ENCODE measurements around the gene RFPL2. TPM values are rescaled to one million over a fixed set of nuclear protein-coding genes. Genes with fewer than 3 reads are reported as not detected.

Gene RFPL2
- total and polyA plus RNA-seq, 12 donors: 0.24 TPM; not detected in 10

DNA sequence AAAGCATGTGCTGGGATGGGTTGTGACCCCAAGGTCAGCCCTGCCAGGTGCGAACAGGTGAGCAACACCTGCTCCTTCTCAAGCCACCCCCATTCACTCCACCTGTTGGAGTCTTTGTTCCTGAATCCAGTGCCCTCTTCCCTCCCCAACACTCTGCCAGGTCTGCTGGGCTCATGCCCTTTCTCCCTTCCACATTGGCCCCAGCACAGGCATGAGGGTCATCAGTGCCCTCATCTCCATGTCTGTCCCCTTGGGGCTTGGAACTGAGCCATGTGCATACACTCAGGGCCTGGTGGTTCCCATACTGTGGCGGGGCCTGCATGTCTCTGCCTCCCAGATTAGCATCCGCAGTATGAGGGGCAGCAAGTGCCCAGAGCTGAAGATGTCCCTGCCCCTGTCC lies 19.1 kb downstream of the RFPL2 start:
- H3K27ac ChIP-seq: no peak overlapping the region
- H3K4me3 ChIP-seq: no peak overlapping the region
- WGBS, 4 donors: 89 to 94% (median 91%) methylated on average over 3 of the region's 3 CpGs
- DNase-seq: no peak
- H3K27me3 ChIP-seq: no peaks in the 10 kb centered on the region
- H3K9me3 ChIP-seq (replicated peaks in 1 of 3): no peaks in the 10 kb centered on the region
- TF ChIP-seq POLR2A (IDR thresholded peaks at IDR 0.05): no peak
- TF ChIP-seq CTCF (IDR thresholded peaks at IDR 0.05): no peak
- H3K36me3 ChIP-seq (replicated peaks in 1 of 2): no peaks in the 10 kb centered on the region
- no peaks in the 10 kb centered on the region for H3K4me1 ChIP-seq (replicated peaks in 1 of 2)
- intact Hi-C loops (cut with DNase I): no loop called here

DNA sequence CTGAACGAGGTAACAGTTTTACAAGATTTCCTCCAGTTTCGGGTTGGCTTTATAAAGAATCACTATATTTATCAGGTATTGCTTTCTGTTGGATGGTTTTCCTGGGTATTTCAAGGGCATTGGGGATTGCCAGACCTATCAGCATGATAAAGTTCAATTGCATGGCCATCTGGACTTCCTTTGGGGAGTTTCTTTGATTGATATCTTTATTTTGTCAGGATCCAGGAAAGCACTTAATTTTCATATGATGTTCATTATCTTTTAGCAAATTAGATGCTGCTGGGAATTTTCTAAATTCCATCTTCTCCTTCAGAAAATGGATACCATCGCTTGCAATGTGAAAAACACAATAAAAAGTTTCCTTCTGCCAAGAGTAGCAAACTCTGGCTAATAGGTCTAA lies 21.2 kb downstream of the RFPL2 start:
- intact Hi-C loops (cut with DNase I): no loop called here
- no peak for DNase-seq
- Histone ChIP-seq H3K9me3 (replicated peaks in 1 of 3) (no peaks in the 10 kb centered on the region), H3K36me3 (replicated peaks in 1 of 2) (no peaks in the 10 kb centered on the region), H3K27me3 (no peaks in the 10 kb centered on the region), H3K4me3 (no peak overlapping the region), H3K4me1 (replicated peaks in 1 of 2) (no peaks in the 10 kb centered on the region), H3K27ac (no peak overlapping the region)
- no peak for TF ChIP-seq CTCF (IDR thresholded peaks at IDR 0.05)
- no peak for TF ChIP-seq POLR2A (IDR thresholded peaks at IDR 0.05)
- WGBS, 4 donors: 71 to 74% (median 72%) methylated on average over 3 of the region's 3 CpGs

DNA sequence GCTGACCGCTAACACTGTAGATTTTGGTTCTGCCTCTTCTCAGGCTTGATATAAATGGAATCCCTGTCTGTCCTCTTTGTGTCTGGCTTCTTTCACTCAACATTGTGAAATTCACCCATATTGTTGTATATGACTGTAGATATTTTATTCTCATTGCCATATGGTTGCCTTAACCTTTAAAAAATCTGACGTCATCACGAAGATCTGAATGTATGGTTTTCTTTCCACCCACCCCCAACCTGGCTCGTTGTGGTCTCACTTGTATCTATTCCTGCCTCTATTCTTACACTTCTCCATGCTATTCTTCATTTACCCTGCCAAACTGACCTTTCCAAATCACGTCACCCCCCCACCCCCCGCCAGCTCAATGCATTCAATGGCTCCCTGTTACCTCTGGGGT lies 23.8 kb downstream of the RFPL2 start:
- intact Hi-C loops (cut with DNase I): no loop called here
- no peak overlapping the region for H3K4me3 ChIP-seq
- no peak for DNase-seq
- no peaks in the 10 kb centered on the region for H3K36me3 ChIP-seq (replicated peaks in 1 of 2)
- no peak overlapping the region for H3K27ac ChIP-seq
- WGBS, 4 donors: 57 to 75% (median 66%) methylated on average over 6 of the region's 6 CpGs
- no peaks in the 10 kb centered on the region for H3K4me1 ChIP-seq (replicated peaks in 1 of 2)
- no peaks in the 10 kb centered on the region for H3K9me3 ChIP-seq (replicated peaks in 1 of 3)
- peaks cover 3% of the 10 kb centered on the region for H3K27me3 ChIP-seq
- no peak for TF ChIP-seq POLR2A (IDR thresholded peaks at IDR 0.05)
- TF ChIP-seq CTCF (IDR thresholded peaks at IDR 0.05): no peak

DNA sequence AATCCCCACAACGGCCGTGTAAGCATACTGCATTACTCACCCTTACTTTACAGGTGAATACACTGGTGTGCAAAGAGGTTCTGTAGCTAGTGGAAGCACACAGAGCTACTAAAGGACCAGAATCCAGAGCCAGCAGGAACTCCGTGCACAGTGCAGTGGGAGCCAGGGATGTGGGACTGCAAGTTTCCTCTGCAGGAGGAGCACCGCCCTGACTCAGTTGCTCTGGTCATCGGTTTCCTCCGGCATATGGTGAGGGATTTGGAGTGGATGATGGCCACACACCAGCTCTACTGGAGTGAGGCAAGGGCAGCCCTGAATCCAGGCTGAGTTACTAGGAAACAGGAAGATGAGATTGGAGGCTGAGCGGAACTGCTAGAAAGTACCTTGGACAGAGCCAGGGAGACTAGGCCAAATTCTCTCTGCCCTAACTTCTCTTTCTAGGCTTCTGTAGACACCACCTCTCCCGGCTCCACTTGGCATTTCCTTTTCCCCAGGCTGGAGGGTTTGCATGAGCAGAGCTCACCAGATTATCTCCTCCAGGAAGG lies 27.6 kb downstream of the RFPL2 start:
- TF ChIP-seq POLR2A (IDR thresholded peaks at IDR 0.05) (no peak), CTCF (IDR thresholded peaks at IDR 0.05) (no peak)
- H3K4me1 ChIP-seq (replicated peaks in 1 of 2): no peaks in the 10 kb centered on the region
- H3K36me3 ChIP-seq (replicated peaks in 1 of 2): no peaks in the 10 kb centered on the region
- peaks cover 12% of the 10 kb centered on the region for H3K27me3 ChIP-seq
- no peak overlapping the region for H3K27ac ChIP-seq
- no peak for DNase-seq
- no peak overlapping the region for H3K4me3 ChIP-seq
- WGBS, 4 donors: 77 to 89% (median 87%) methylated on average over 5 to 8 of the region's 8 CpGs
- H3K9me3 ChIP-seq (replicated peaks in 1 of 3): no peaks in the 10 kb centered on the region
- intact Hi-C loops (cut with DNase I): no loop called here

Measured in adrenal gland (tissue), 12 donors.